ENCODE data around the gene HAUS3.

The HAUS3 gene

GRCh38 chr4:2262944-2263250, 21.0 kb upstream of the HAUS3 start:
- no peak for DNase-seq

GRCh38 chr4:2262145-2262943, 20.4 kb upstream of the HAUS3 start:
- peak; percentile 98 for DNase-seq

- DNase-seq = no peak
Measured at GRCh38 chr4:2261853-2262144, 19.9 kb upstream of the HAUS3 start, which contains the start of gene MXD4. Gene MXD4, minus strand, starts transcription at chr4:2262109. Its CDS starts 129 bp downstream, at chr4:2261980.

- DNase-seq = no peak
Measured at GRCh38 chr4:2261110-2261852, 19.4 kb upstream of the HAUS3 start.

- DNase-seq = no peak
Measured at GRCh38 chr4:2260344-2261109, 18.6 kb upstream of the HAUS3 start.

GRCh38 chr4:2259541-2260343, 17.8 kb upstream of the HAUS3 start:
- no peak for DNase-seq

- no peak for DNase-seq
Measured at GRCh38 chr4:2259036-2259540, 17.2 kb upstream of the HAUS3 start.

GRCh38 chr4:2258091-2259035, 16.4 kb upstream of the HAUS3 start:
- DNase-seq = no peak

GRCh38 chr4:2257361-2258081, 15.6 kb upstream of the HAUS3 start:
- DNase-seq = no peak

GRCh38 chr4:2256781-2257191, 14.9 kb upstream of the HAUS3 start:
- no peak for DNase-seq

GRCh38 chr4:2256156-2256731, 14.3 kb upstream of the HAUS3 start:
- no peak for DNase-seq

GRCh38 chr4:2255501-2256155, 13.7 kb upstream of the HAUS3 start:
- DNase-seq = no peak

GRCh38 chr4:2254665-2255500, 13.0 kb upstream of the HAUS3 start:
- no peak for DNase-seq

GRCh38 chr4:2253160-2254084, 11.5 kb upstream of the HAUS3 start:
- no peak for DNase-seq

- no peak for DNase-seq
Measured at GRCh38 chr4:2252530-2253091, 10.7 kb upstream of the HAUS3 start.

GRCh38 chr4:2251795-2252529, 10.0 kb upstream of the HAUS3 start:
- DNase-seq = no peak
